Adrenal gland (tissue), 12 donors: Measurements from ENCODE around the gene NAPB. TPM values are rescaled to one million over a fixed set of nuclear protein-coding genes. Genes with fewer than 3 reads are reported as not detected.

Source experiments
- DNase-seq, 7 donors: peaks; one replicate each; pipeline ENCODE4 v3.0.0-alpha.2; 2019 to 2020
- H3K27ac ChIP-seq, 5 donors: fragments of 200-600 bp; sonication (generic) in 4 of 5; 1 replicate in 3 of 5; 2 replicates in 2 of 5; pipeline versions ENCODE4 v1.5.1 to v1.8.0; 2016 to 2020; ENCODE audit warnings: mild to moderate bottlenecking in 1 of 5
- H3K27me3 ChIP-seq: fragments of 200-600 bp; 2 replicates; pipeline ENCODE4 v1.8.0; 2021
- H3K36me3 ChIP-seq, 2 donors: fragments of 200-600 bp; replicated peaks in 1 of 2; 1 replicate in 1 of 2; 2 replicates in 1 of 2; pipeline versions ENCODE4 v1.5.1 to v1.8.0; 2018 to 2022
- H3K4me1 ChIP-seq, 2 donors: fragments of 200-600 bp; replicated peaks in 1 of 2; 1 replicate in 1 of 2; 2 replicates in 1 of 2; pipeline versions ENCODE4 v1.5.1 to v1.8.0; 2018 to 2021
- H3K4me3 ChIP-seq, 4 donors: fragments of 200-600 bp; sonication (generic) in 3 of 4; one replicate each; pipeline ENCODE4 v1.5.1; 2016 to 2018
- H3K9me3 ChIP-seq, 3 donors: fragments of 200-600 bp; sonication (generic) in 1 of 3; replicated peaks in 1 of 3; 1 replicate in 2 of 3; 2 replicates in 1 of 3; pipeline versions ENCODE4 v1.5.1 to v1.8.0; 2016 to 2021
- POLR2A ChIP-seq, 2 donors: fragments of 450-650 bp; IDR thresholded peaks; one replicate each; pipeline ENCODE4 v1.6.1; 2017; ENCODE audit warnings: antibody characterized with exemption in 2 of 2, mild to moderate bottlenecking in 2 of 2, moderate library complexity in 1 of 2
- WGBS, 4 donors: extraction: QIAGEN DNeasy Blood & Tissue Kit in 2 of 4; methylation state at CpG; one replicate each; pipeline versions ENCODE4 v1.1.5 to v1.1.7; 2013 to 2017; 5-methylcytosine and 5-hydroxymethylcytosine counted together
- intact Hi-C, 2 donors: fragments of 100-400 bp; cut with DNase I; formaldehyde crosslinking; loops; one replicate each; pipeline versions ENCODE4 v1.14.1 to v1.15.0; 2022 to 2023
- polyA plus RNA-seq, 3 donors: library from polyadenylated mRNA; stranded (reverse); fragments of 200-250 nt in 2 of 3; fragments of 350-450 nt in 1 of 3; fragmentation: Illumina TruSeq in 1 of 3; extraction: RNeasy Lipid Tissue Mini Kit (QIAGEN cat#74804) in 1 of 3; gene quantifications; one replicate each; pipeline ENCODE4 v1.2.3, GENCODE V29; 2013 to 2014
- total RNA-seq, 9 donors: library from RNA; depleted of rRNA in 4 of 9; stranded (reverse); fragments of >200 nt in 4 of 9; fragments of 120-200 nt in 1 of 9; fragmentation: NEBNext Ultra II Directional in 1 of 9; extraction: Animal tissue kit (Norgen Biotek cat#: 25700) in 1 of 9; gene quantifications; one replicate each; pipeline versions ENCODE4 v1.1.0 to v1.2.4, GENCODE V29; 2013 to 2023
- TF ChIP-seq, protein P1 (sequence below), 6 experiments: fragments of 450-650 bp in 4 of 6; fragments of 200-600 bp in 2 of 6; sonication (generic) in 1 of 6; IDR thresholded peaks; 1 replicate in 5 of 6; 2 replicates in 1 of 6; pipeline versions ENCODE4 v1.5.1 to v1.8.0; 2016 to 2021; ENCODE audit warnings: antibody characterized with exemption in 6 of 6, mild to moderate bottlenecking in 2 of 6, moderate library complexity in 1 of 6
- donor health status: healthy with polysubstance abuse.
- donor health status: Bipolar disorder and iron deficiency.
- donor health status: DM: yes; HTN: yes; CAD: no.
- donor health status: DM: no; HTN: no; CAD: no.
- donor health status: DM: no; HTN: no; CAD: no.
- donor health status: DM: yes; HTN: yes; CAD: no.

NAPB gene
- total and polyA plus RNA-seq, 12 donors, result 11.8 to 27.5 (median 20.2) TPM

DNA sequence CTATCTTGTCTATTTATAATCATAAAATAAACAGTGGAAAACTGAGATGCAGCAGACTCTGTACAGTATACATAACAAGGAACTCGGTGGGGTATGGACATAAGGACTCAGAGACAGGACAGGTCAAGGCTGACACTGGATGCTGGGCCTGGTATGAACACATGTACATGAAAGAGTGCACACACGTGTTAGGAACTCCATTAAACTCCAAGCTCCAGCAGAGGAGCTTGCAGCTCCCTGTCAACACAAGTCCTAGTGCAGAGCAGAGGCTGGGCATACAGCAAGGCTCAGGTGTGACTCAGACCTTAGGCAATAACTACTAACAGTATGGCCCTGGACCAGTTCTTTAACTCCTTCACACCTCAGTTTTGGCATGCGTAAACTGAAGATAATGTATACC lies 17.1 kb downstream of the NAPB start:
- TF ChIP-seq, protein P1, sequence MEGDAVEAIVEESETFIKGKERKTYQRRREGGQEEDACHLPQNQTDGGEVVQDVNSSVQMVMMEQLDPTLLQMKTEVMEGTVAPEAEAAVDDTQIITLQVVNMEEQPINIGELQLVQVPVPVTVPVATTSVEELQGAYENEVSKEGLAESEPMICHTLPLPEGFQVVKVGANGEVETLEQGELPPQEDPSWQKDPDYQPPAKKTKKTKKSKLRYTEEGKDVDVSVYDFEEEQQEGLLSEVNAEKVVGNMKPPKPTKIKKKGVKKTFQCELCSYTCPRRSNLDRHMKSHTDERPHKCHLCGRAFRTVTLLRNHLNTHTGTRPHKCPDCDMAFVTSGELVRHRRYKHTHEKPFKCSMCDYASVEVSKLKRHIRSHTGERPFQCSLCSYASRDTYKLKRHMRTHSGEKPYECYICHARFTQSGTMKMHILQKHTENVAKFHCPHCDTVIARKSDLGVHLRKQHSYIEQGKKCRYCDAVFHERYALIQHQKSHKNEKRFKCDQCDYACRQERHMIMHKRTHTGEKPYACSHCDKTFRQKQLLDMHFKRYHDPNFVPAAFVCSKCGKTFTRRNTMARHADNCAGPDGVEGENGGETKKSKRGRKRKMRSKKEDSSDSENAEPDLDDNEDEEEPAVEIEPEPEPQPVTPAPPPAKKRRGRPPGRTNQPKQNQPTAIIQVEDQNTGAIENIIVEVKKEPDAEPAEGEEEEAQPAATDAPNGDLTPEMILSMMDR (IDR thresholded peaks at IDR 0.05), result no peak
- peak in 1 of 2 donors; percentile 21 for TF ChIP-seq POLR2A (IDR thresholded peaks at IDR 0.05)
- intact Hi-C loops, result no loop called here
- Histone ChIP-seq H3K27me3 (no peaks in the 10 kb centered on the region), H3K4me1 (peaks cover 34 to 74% of the 10 kb centered on the region in 2 donors), H3K27ac (no peak overlapping the region), H3K9me3 (no peaks in the 10 kb centered on the region), H3K36me3 (no peaks in the 10 kb centered on the region), H3K4me3 (no peak overlapping the region)
- 38 to 55% (median 49%) methylated on average over 3 of the region's 3 CpGs for WGBS, 4 donors
- DNase-seq, result peak in 3 of 7 donors; percentile 42 to 53 (median 52)

DNA sequence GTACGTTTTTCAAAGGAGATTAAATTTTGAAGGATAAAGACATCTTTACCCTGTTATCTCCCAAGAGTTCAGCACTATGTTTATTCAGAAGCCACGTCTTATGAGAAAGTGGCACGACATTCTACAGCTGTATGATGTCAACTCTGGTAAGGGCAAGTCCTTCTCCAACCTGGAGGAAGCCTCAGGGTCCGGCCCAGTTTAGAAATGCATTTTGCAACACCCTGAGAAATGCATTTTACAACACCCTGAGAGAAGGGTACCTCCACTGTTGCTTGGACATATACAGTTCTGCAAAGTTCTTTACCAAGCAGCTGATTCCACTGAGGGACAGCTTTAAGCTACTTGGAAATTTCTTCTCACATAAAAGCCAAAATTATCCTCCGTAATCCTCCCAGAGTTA lies 17.5 kb downstream of the NAPB start:
- H3K4me1 ChIP-seq, result peaks cover 29 to 69% of the 10 kb centered on the region in 2 donors
- no peak overlapping the region for H3K27ac ChIP-seq
- 45 to 56% (median 48%) methylated on average over 5 of the region's 5 CpGs for WGBS, 4 donors
- intact Hi-C loops, result no loop called here
- no peaks in the 10 kb centered on the region for H3K27me3 ChIP-seq
- no peaks in the 10 kb centered on the region for H3K9me3 ChIP-seq
- H3K4me3 ChIP-seq, result no peak overlapping the region
- no peak for DNase-seq
- TF ChIP-seq POLR2A (IDR thresholded peaks at IDR 0.05), result no peak
- TF ChIP-seq, protein P1 (IDR thresholded peaks at IDR 0.05), result no peak
- no peaks in the 10 kb centered on the region for H3K36me3 ChIP-seq

DNA sequence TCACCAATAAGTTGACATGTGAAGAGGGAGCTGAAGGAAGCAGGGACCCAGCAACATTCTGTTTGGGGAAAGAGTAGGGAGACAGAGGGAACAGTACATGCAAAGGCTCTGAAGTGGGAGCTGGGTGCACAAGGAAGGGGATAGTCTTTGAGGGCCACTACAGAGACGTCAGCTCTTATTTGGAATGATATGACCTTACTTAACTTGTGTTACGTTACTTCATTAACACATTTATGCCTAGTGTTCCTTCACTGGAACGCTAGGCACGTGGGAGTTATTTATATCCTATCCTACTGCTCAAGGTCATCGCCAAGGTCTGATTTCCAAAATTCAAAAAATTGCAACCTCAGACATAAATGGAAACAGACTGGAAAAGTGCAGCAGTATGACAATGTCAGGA lies 20.2 kb downstream of the NAPB start:
- WGBS, 4 donors, result 44 to 64% (median 54%) methylated on average over 5 of the region's 5 CpGs
- intact Hi-C loops, result no loop called here
- H3K4me1 ChIP-seq, result peaks cover 31 to 66% of the 10 kb centered on the region in 2 donors

DNA sequence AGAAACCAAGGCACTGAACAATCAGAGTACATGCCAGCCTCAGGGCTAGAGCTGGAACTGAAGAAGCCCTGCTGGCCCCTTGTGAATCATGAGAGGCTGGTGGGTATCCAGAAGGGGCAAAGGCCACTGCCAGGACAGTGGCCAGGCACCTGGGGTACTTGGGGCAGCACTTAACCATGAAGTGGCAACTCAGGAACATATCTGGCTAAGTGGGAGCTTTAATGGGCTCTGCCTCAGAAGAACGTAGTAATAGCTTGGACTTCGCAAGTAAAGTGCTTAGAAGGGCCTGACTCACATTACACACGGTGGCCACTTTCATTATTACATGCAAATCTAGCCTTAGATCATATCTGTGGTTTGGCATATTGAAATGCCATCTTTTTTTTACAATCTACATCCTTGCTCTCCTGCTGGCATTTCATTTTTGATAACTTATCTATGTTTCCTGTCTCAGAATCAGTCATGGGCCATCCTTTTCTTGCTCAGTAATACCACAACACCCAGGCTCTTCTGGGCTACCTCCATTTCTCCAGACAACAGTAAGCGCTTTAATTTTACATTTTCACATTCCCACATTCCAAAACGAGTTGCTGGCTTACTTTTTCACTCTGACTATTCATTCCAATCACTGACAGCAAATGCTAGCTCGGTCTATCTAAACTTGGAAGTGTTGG lies 21.6 kb downstream of the NAPB start:
- intact Hi-C loops, result no loop called here

More for the DNA sequence above, 20.2 kb downstream of the NAPB start:
- no peaks in the 10 kb centered on the region for H3K36me3 ChIP-seq
- H3K4me3 ChIP-seq, result no peak overlapping the region
- no peak for DNase-seq
- no peaks in the 10 kb centered on the region for H3K9me3 ChIP-seq
- TF ChIP-seq, protein P1 (IDR thresholded peaks at IDR 0.05), result no peak
- TF ChIP-seq POLR2A (IDR thresholded peaks at IDR 0.05), result no peak
- peak overlapping the region in 2 of 5 donors; percentile 29 to 59 for H3K27ac ChIP-seq
- no peaks in the 10 kb centered on the region for H3K27me3 ChIP-seq

More for the DNA sequence above, 21.6 kb downstream of the NAPB start:
- Histone ChIP-seq H3K4me3 (no peak overlapping the region), H3K36me3 (peaks cover 0 to 3% of the 10 kb centered on the region in 2 donors), H3K27ac (peak overlapping the region in 4 of 5 donors; percentile 29 to 80 (median 48)), H3K9me3 (no peaks in the 10 kb centered on the region), H3K4me1 (peaks cover 30 to 58% of the 10 kb centered on the region in 2 donors), H3K27me3 (no peaks in the 10 kb centered on the region)
- DNase-seq, result peak in 1 of 7 donors; percentile 20
- WGBS, 4 donors, result 58 to 69% (median 60%) methylated on average over 6 of the region's 6 CpGs
- TF ChIP-seq, protein P1 (IDR thresholded peaks at IDR 0.05), result peak in 5 of 6 experiments; percentile 7 to 33 (median 20)
- TF ChIP-seq POLR2A (IDR thresholded peaks at IDR 0.05), result peak in 1 of 2 donors; percentile 16
